Mammary epithelial cell (primary cell): ENCODE results near the gene RASGEF1C.
A peak's percentile ranks its signal among the peaks of the same experiment; 100 is the strongest.

ENCODE experiments used
- CTCF ChIP-seq, 2 donors: IDR thresholded peaks in 1 of 2; conservative IDR thresholded peaks in 1 of 2; 2 replicates each; pipeline ENCODE4 v1.5.1; 2011 to 2012; ENCODE audit warnings: inconsistent platforms in 2 of 2, low read length in 2 of 2, mild to moderate bottlenecking in 2 of 2, control low read depth in 1 of 2, low read depth in 1 of 2; ENCODE audit not compliant: insufficient read depth in 1 of 2; ENCODE audit errors: extremely low read depth in 1 of 2
- EZH2 ChIP-seq: IDR thresholded peaks from 2 replicates; pipeline ENCODE4 v1.6.1; 2012; ENCODE audit warnings: low read length, inconsistent platforms, borderline replicate concordance

DNA sequence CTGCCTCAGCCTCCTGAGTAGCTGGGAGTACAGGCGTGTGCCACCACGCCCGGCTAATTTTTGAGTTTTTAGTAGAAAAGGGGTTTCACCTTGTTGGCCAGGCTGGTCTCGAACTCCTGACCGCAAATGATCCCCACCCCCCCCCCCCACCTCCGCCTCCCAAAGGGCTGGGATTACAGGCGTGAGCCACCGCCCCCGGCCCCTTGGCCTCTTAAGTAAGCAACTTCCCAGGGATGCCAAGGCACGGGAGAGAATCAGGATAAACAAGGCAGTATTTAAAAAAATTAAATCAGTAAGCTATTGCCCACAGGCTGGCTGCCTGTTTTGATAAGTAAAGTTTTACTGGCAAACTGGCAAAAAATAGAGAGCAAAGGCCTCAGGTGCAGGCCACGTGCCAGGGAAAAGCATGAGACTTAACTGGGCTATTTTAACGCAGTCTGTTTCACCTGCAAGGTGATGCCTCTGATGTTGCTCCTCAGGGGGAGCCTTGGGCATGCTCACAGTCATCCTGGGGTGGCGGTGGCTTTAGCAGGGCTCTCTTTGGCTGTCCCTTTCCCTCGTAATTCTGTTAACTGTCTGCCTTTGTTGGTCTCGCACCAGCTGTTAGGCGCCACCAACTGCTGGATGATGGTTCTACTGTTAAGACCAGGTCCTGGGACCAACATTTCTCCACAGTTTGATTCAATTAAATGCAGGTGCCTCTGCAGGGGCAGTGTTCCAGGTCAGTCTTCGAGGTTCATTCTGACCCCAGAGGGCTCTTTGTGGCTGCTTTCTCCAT, 118.1 kb downstream of the RASGEF1C start:
- peak in 1 of 2 donors; percentile 47 for TF ChIP-seq CTCF (conservative IDR thresholded peaks at IDR 0.05 in 1 of 2, IDR thresholded peaks at IDR 0.05 in 1 of 2; ENCODE audit: extremely low read depth in 1 of 2, insufficient read depth in 1 of 2, low read depth in 1 of 2, low read length in 2 of 2)
- TF ChIP-seq EZH2: no peak
